Sigmoid colon (tissue), 7 donors: Measurements from ENCODE around the gene ADCY2. TPM values are rescaled to one million over a fixed set of nuclear protein-coding genes. Genes with fewer than 3 reads are reported as not detected.

Source experiments
- DNase-seq: peaks from one replicate; pipeline ENCODE4 v3.0.0-alpha.2; 2019
- H3K27ac ChIP-seq, 4 donors: fragments of 200-600 bp; sonication (generic); one replicate each; pipeline ENCODE4 v1.5.1; 2016 to 2019; ENCODE audit warnings: mild to moderate bottlenecking in 1 of 4
- H3K27me3 ChIP-seq, 3 donors: fragments of 200-600 bp; sonication (generic); one replicate each; pipeline ENCODE4 v1.5.1; 2019; ENCODE audit warnings: mild to moderate bottlenecking in 1 of 3
- H3K36me3 ChIP-seq, 4 donors: fragments of 200-600 bp; sonication (generic); one replicate each; pipeline ENCODE4 v1.5.1; 2016 to 2019
- H3K4me1 ChIP-seq, 4 donors: fragments of 200-600 bp; sonication (generic); one replicate each; pipeline ENCODE4 v1.5.1; 2017 to 2019
- H3K4me3 ChIP-seq, 4 donors: fragments of 200-600 bp; sonication (generic); one replicate each; pipeline ENCODE4 v1.5.1; 2017 to 2019; ENCODE audit warnings: mild to moderate bottlenecking in 2 of 4, moderate library complexity in 1 of 4
- H3K9me3 ChIP-seq, 4 donors: fragments of 200-600 bp in 3 of 4; sonication (generic) in 3 of 4; one replicate each; pipeline versions ENCODE4 v1.5.1 to v1.6.1; 2013 to 2019
- CTCF ChIP-seq, 4 experiments: fragments of 450-650 bp in 3 of 4; fragments of 200-600 bp in 1 of 4; IDR thresholded peaks; one replicate each; pipeline ENCODE4 v1.5.1; 2016 to 2019; ENCODE audit warnings: antibody characterized with exemption in 4 of 4, mild to moderate bottlenecking in 3 of 4, moderate library complexity in 2 of 4
- EP300 ChIP-seq, 4 donors: sonication (generic); formaldehyde crosslinking; IDR thresholded peaks; one replicate each; pipeline ENCODE4 v1.6.1; 2017; ENCODE audit warnings: antibody characterized with exemption in 4 of 4
- POLR2A ChIP-seq, 2 donors: fragments of 450-650 bp; IDR thresholded peaks; one replicate each; pipeline ENCODE4 v1.6.1; 2016; ENCODE audit warnings: antibody characterized with exemption in 2 of 2, mild to moderate bottlenecking in 2 of 2, moderate library complexity in 2 of 2
- POLR2AphosphoS5 ChIP-seq, 4 donors: sonication (generic); formaldehyde crosslinking; IDR thresholded peaks; one replicate each; pipeline ENCODE4 v1.6.1; 2017; ENCODE audit warnings: antibody characterized with exemption in 4 of 4
- WGBS, 2 donors: extraction: QIAGEN DNeasy Blood & Tissue Kit; methylation state at CpG; one replicate each; pipeline ENCODE4 v1.1.7; 2013; 5-methylcytosine and 5-hydroxymethylcytosine counted together
- intact Hi-C: fragments of 100-400 bp; cut with DNase I; formaldehyde crosslinking; loops from one replicate; pipeline ENCODE4 v1.15.1; 2023
- polyA plus RNA-seq, 3 donors: library from polyadenylated mRNA; stranded (reverse); fragments of 200-250 nt; gene quantifications; one replicate each; pipeline ENCODE4 v1.2.3, GENCODE V29; 2013
- total RNA-seq, 4 donors: library from RNA; depleted of rRNA; stranded (reverse); fragments of >200 nt; gene quantifications; one replicate each; pipeline ENCODE4 v1.1.0, GENCODE V29; 2016
- donor health status: healthy with polysubstance abuse.
- donor health status: Bipolar disorder and iron deficiency.
- donor health status: healthy.

The ADCY2 gene
- total and polyA plus RNA-seq, 7 donors, result 0.69 to 9.5 (median 4.4) TPM

GRCh38 chr5:7875151-7875550 lies 479.2 kb downstream of the ADCY2 start:
- WGBS, 2 donors, result 96% methylated on average over 4 of the region's 4 CpGs
- Histone ChIP-seq H3K4me3 (no peak overlapping the region), H3K27me3 (no peaks in the 10 kb centered on the region), H3K36me3 (peaks cover 7 to 53% (median 17%) of the 10 kb centered on the region in 4 donors), H3K4me1 (peaks cover 0 to 14% (median 9%) of the 10 kb centered on the region in 4 donors), H3K9me3 (no peaks in the 10 kb centered on the region), H3K27ac (no peak overlapping the region)
- TF ChIP-seq POLR2A (IDR thresholded peaks at IDR 0.05) (no peak), EP300 (IDR thresholded peaks at IDR 0.05) (no peak), POLR2AphosphoS5 (IDR thresholded peaks at IDR 0.05) (no peak), CTCF (IDR thresholded peaks at IDR 0.05) (no peak)
- intact Hi-C loops, result no loop called here
- DNase-seq, result no peak

- no peak overlapping the region for H3K27ac ChIP-seq
- no peaks in the 10 kb centered on the region for H3K9me3 ChIP-seq
- no peak for DNase-seq
- intact Hi-C loops, result no loop called here
- H3K36me3 ChIP-seq, result peaks cover 7 to 70% (median 19%) of the 10 kb centered on the region in 4 donors
- TF ChIP-seq POLR2AphosphoS5 (IDR thresholded peaks at IDR 0.05) (no peak), POLR2A (IDR thresholded peaks at IDR 0.05) (no peak), EP300 (IDR thresholded peaks at IDR 0.05) (no peak), CTCF (IDR thresholded peaks at IDR 0.05) (no peak)
- no peaks in the 10 kb centered on the region for H3K27me3 ChIP-seq
- 82 to 85% methylated on average over 3 of the region's 3 CpGs for WGBS, 2 donors
- H3K4me3 ChIP-seq, result no peak overlapping the region
- no peaks in the 10 kb centered on the region for H3K4me1 ChIP-seq
These were observed 480.9 kb downstream of the ADCY2 start for GRCh38 chr5:7876867-7877266.

- DNase-seq, result no peak
These were observed 481.9 kb downstream of the ADCY2 start for GRCh38 chr5:7877851-7878250.

GRCh38 chr5:7878381-7878873 lies 482.5 kb downstream of the ADCY2 start:
- TF ChIP-seq POLR2A (IDR thresholded peaks at IDR 0.05) (no peak), POLR2AphosphoS5 (IDR thresholded peaks at IDR 0.05) (no peak), CTCF (IDR thresholded peaks at IDR 0.05) (no peak), EP300 (IDR thresholded peaks at IDR 0.05) (no peak)

More at GRCh38 chr5:7877851-7878250, 481.9 kb downstream of the ADCY2 start:
- WGBS, 2 donors, result 71 to 81% methylated on average over 9 of the region's 9 CpGs
- Histone ChIP-seq H3K27me3 (no peaks in the 10 kb centered on the region), H3K4me3 (no peak overlapping the region), H3K9me3 (no peaks in the 10 kb centered on the region), H3K36me3 (peaks cover 11 to 80% (median 19%) of the 10 kb centered on the region in 4 donors), H3K4me1 (no peaks in the 10 kb centered on the region), H3K27ac (no peak overlapping the region)
- TF ChIP-seq EP300 (IDR thresholded peaks at IDR 0.05), result no peak
- no peak for TF ChIP-seq POLR2AphosphoS5 (IDR thresholded peaks at IDR 0.05)
- no peak for TF ChIP-seq POLR2A (IDR thresholded peaks at IDR 0.05)
- no peak for TF ChIP-seq CTCF (IDR thresholded peaks at IDR 0.05)
- intact Hi-C loops, result no loop called here

More at GRCh38 chr5:7878381-7878873, 482.5 kb downstream of the ADCY2 start:
- DNase-seq, result no peak
- H3K27ac ChIP-seq, result no peak overlapping the region
- H3K36me3 ChIP-seq, result peaks cover 13 to 86% (median 20%) of the 10 kb centered on the region in 4 donors
- no peaks in the 10 kb centered on the region for H3K4me1 ChIP-seq
- no peak overlapping the region for H3K4me3 ChIP-seq
- intact Hi-C loops, result no loop called here
- H3K27me3 ChIP-seq, result no peaks in the 10 kb centered on the region
- no peaks in the 10 kb centered on the region for H3K9me3 ChIP-seq
